Lower leg skin (tissue), 3 donors: ENCODE data around the gene UBAP1L.
"Not testable (repeated sequence)": the region's sequence is repeated elsewhere in the genome, so short reads cannot be mapped to it uniquely, and the experiment has no call there.

Source experiments
- POLR2A ChIP-seq, 2 donors: fragments of 450-650 bp; IDR thresholded peaks; one replicate each; pipeline ENCODE4 v1.6.1; 2016 to 2017; ENCODE audit warnings: antibody characterized with exemption in 2 of 2, mild to moderate bottlenecking in 1 of 2, moderate library complexity in 1 of 2
- TF ChIP-seq, protein P1 (sequence below), 3 donors: fragments of 450-650 bp; IDR thresholded peaks; one replicate each; pipeline ENCODE4 v1.5.1; 2016; ENCODE audit warnings: antibody characterized with exemption in 3 of 3, mild to moderate bottlenecking in 3 of 3, moderate library complexity in 2 of 3

- TF ChIP-seq, protein P1, sequence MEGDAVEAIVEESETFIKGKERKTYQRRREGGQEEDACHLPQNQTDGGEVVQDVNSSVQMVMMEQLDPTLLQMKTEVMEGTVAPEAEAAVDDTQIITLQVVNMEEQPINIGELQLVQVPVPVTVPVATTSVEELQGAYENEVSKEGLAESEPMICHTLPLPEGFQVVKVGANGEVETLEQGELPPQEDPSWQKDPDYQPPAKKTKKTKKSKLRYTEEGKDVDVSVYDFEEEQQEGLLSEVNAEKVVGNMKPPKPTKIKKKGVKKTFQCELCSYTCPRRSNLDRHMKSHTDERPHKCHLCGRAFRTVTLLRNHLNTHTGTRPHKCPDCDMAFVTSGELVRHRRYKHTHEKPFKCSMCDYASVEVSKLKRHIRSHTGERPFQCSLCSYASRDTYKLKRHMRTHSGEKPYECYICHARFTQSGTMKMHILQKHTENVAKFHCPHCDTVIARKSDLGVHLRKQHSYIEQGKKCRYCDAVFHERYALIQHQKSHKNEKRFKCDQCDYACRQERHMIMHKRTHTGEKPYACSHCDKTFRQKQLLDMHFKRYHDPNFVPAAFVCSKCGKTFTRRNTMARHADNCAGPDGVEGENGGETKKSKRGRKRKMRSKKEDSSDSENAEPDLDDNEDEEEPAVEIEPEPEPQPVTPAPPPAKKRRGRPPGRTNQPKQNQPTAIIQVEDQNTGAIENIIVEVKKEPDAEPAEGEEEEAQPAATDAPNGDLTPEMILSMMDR (IDR thresholded peaks at IDR 0.05): not testable (repeated sequence)
- not testable (repeated sequence) for TF ChIP-seq POLR2A (IDR thresholded peaks at IDR 0.05)
These were observed 40.1 kb downstream of the UBAP1L start for GRCh38 chr15:65074946-65075345.
